ENCODE measurements around the gene GRSF1.
"Not testable (repeated sequence)": the region's sequence is repeated elsewhere in the genome, so short reads cannot be mapped to it uniquely, and the experiment has no call there.

GRSF1 gene

GRCh38 chr4:70831293-70831692 lies 8.4 kb downstream of the GRSF1 start:
- DNase-seq = no peak

- DNase-seq = no peak
These were observed 9.6 kb downstream of the GRSF1 start for GRCh38 chr4:70830054-70830453.

GRCh38 chr4:70829492-70829891 lies 10.2 kb downstream of the GRSF1 start:
- no peak for DNase-seq

- no peak for DNase-seq
These were observed 10.7 kb downstream of the GRSF1 start for GRCh38 chr4:70829015-70829414.

- no peak for DNase-seq
These were observed 20.8 kb downstream of the GRSF1 start for GRCh38 chr4:70818921-70819320.

- no peak for DNase-seq
These were observed 21.4 kb downstream of the GRSF1 start for GRCh38 chr4:70818173-70818855.

- DNase-seq = no peak
These were observed 22.8 kb downstream of the GRSF1 start for GRCh38 chr4:70816894-70817293.

GRCh38 chr4:70815370-70815769 lies 24.3 kb downstream of the GRSF1 start:
- no peak for DNase-seq

GRCh38 chr4:70808151-70808550 lies 31.5 kb downstream of the GRSF1 start:
- DNase-seq = no peak

GRCh38 chr4:70802928-70803580 lies 36.6 kb downstream of the GRSF1 start:
- no peak for DNase-seq

- no peak for DNase-seq
These were observed 38.4 kb downstream of the GRSF1 start for GRCh38 chr4:70801265-70801809.

GRCh38 chr4:70793626-70794025 lies 46.1 kb downstream of the GRSF1 start:
- no peak for DNase-seq

- DNase-seq = no peak
These were observed 51.0 kb downstream of the GRSF1 start for GRCh38 chr4:70788733-70789132.

- DNase-seq = no peak
These were observed 52.2 kb downstream of the GRSF1 start for GRCh38 chr4:70787496-70787895.

GRCh38 chr4:70783096-70783495 lies 56.6 kb downstream of the GRSF1 start:
- DNase-seq = no peak

- no peak for DNase-seq
These were observed 60.7 kb downstream of the GRSF1 start for GRCh38 chr4:70778888-70779422.

GRCh38 chr4:70772929-70773555 lies 66.6 kb downstream of the GRSF1 start:
- no peak for DNase-seq

GRCh38 chr4:70769396-70769795 lies 70.3 kb downstream of the GRSF1 start:
- DNase-seq = not testable (repeated sequence)

GRCh38 chr4:70768301-70768948 lies 71.3 kb downstream of the GRSF1 start:
- no peak for DNase-seq

All from retina (tissue), 1 donor.